CD14-positive monocyte (primary cell): ENCODE measurements around the gene NUDT16. TPM values are rescaled to one million over a fixed set of nuclear protein-coding genes. Genes with fewer than 3 reads are reported as not detected.

Experiments
- DNase-seq, 3 donors: peaks; one replicate each; pipeline ENCODE4 v3.0.0-alpha.2; 2011 to 2022
- H2AFZ ChIP-seq: 2 replicates; pipeline ENCODE4 v1.6.0; 2012; ENCODE audit warnings: mild to moderate bottlenecking, low read depth, low read length, inconsistent platforms; ENCODE audit not compliant: insufficient read depth, poor library complexity, severe bottlenecking
- H3K27ac ChIP-seq, 2 donors: 1 replicate in 1 of 2; 2 replicates in 1 of 2; pipeline ENCODE4 v1.5.1; 2012 to 2013; ENCODE audit warnings: low read length in 2 of 2, control low read depth in 1 of 2, inconsistent platforms in 1 of 2, low read depth in 1 of 2, mild to moderate bottlenecking in 1 of 2
- H3K27me3 ChIP-seq, 2 donors: one replicate each; pipeline versions ENCODE4 v1.6.0 to v1.6.1; 2011 to 2013; ENCODE audit warnings: low read length in 2 of 2; ENCODE audit not compliant: control insufficient read depth in 2 of 2, insufficient read depth in 2 of 2
- H3K36me3 ChIP-seq, 2 donors: replicated peaks in 1 of 2; 1 replicate in 1 of 2; 2 replicates in 1 of 2; pipeline versions ENCODE4 v1.5.1 to v1.6.1; 2012 to 2013; ENCODE audit warnings: low read length in 2 of 2, control low read depth in 1 of 2, inconsistent platforms in 1 of 2, mild to moderate bottlenecking in 1 of 2; ENCODE audit not compliant: insufficient read depth in 2 of 2, control insufficient read depth in 1 of 2
- H3K4me1 ChIP-seq, 2 donors: 1 replicate in 1 of 2; 2 replicates in 1 of 2; pipeline versions ENCODE4 v1.5.1 to v1.6.1; 2012 to 2013; ENCODE audit warnings: low read length in 2 of 2, control low read depth in 1 of 2, inconsistent platforms in 1 of 2, mild to moderate bottlenecking in 1 of 2, moderate library complexity in 1 of 2; ENCODE audit not compliant: insufficient read depth in 2 of 2, control insufficient read depth in 1 of 2
- H3K4me2 ChIP-seq: replicated peaks from 2 replicates; pipeline ENCODE3; 2012; ENCODE audit warnings: low read length, moderate library complexity, mild to moderate bottlenecking; ENCODE audit not compliant: poor library complexity, severe bottlenecking; ENCODE audit errors: extremely low read depth
- H3K4me3 ChIP-seq, 3 experiments: fragments of 200-600 bp in 1 of 3; sonication (generic) in 1 of 3; replicated peaks in 1 of 3; 1 replicate in 2 of 3; 2 replicates in 1 of 3; pipeline ENCODE4 v1.5.1; 2011 to 2013; ENCODE audit warnings: low read length in 3 of 3, mild to moderate bottlenecking in 3 of 3, control low read depth in 2 of 3, low read depth in 2 of 3, inconsistent platforms in 1 of 3, moderate library complexity in 1 of 3
- H3K79me2 ChIP-seq: 2 replicates; pipeline ENCODE4 v1.6.0; 2012; ENCODE audit warnings: mild to moderate bottlenecking, control low read depth, inconsistent platforms, low read length, moderate library complexity; ENCODE audit not compliant: insufficient read depth
- H3K9ac ChIP-seq: 2 replicates; pipeline ENCODE4 v1.6.0; 2017; ENCODE audit warnings: low read length, mild to moderate bottlenecking; ENCODE audit not compliant: insufficient read depth, poor library complexity, severe bottlenecking
- H3K9me3 ChIP-seq, 2 donors: replicated peaks in 1 of 2; 1 replicate in 1 of 2; 2 replicates in 1 of 2; pipeline versions ENCODE4 v1.5.1 to v1.6.1; 2012 to 2013; ENCODE audit warnings: low read length in 2 of 2, control low read depth in 1 of 2; ENCODE audit not compliant: control insufficient read depth in 1 of 2, insufficient read depth in 1 of 2
- H4K20me1 ChIP-seq: 2 replicates; pipeline ENCODE4 v1.6.0; 2012; ENCODE audit warnings: mild to moderate bottlenecking, low read length, control low read depth, moderate library complexity; ENCODE audit not compliant: insufficient read depth
- H3K27ac Mint-ChIP-seq, 7 donors: one replicate each; pipeline ENCODE4 v1.8.0; 2020; ENCODE audit warnings: mild to moderate bottlenecking in 7 of 7, mixed read lengths in 7 of 7, moderate library complexity in 6 of 7, inconsistent platforms in 2 of 7
- H3K27me3 Mint-ChIP-seq, 3 donors: one replicate each; pipeline ENCODE4 v1.8.0; 2021 to 2022; ENCODE audit warnings: low read depth in 3 of 3, mild to moderate bottlenecking in 3 of 3, mixed read lengths in 3 of 3, moderate library complexity in 3 of 3, inconsistent platforms in 1 of 3
- H3K36me3 Mint-ChIP-seq, 2 donors: one replicate each; pipeline ENCODE4 v1.8.0; 2020; ENCODE audit warnings: mixed read lengths in 2 of 2, inconsistent platforms in 1 of 2, mild to moderate bottlenecking in 1 of 2
- H3K4me1 Mint-ChIP-seq: one replicate; pipeline ENCODE4 v1.8.0; 2020; ENCODE audit warnings: mild to moderate bottlenecking, mixed read lengths
- H3K4me3 Mint-ChIP-seq, 2 donors: one replicate each; pipeline ENCODE4 v1.8.0; 2020; ENCODE audit warnings: mild to moderate bottlenecking in 2 of 2, mixed read lengths in 2 of 2, moderate library complexity in 1 of 2
- H3K9me3 Mint-ChIP-seq, 7 donors: one replicate each; pipeline ENCODE4 v1.8.0; 2020 to 2022; ENCODE audit warnings: mixed read lengths in 7 of 7, mild to moderate bottlenecking in 6 of 7, moderate library complexity in 6 of 7, inconsistent platforms in 2 of 7
- WGBS: methylation state at CpG from one replicate; pipeline ENCODE4 v1.1.5; 2013; ENCODE audit warnings: missing lambda C conversion rate; ENCODE audit not compliant: insufficient coverage; 5-methylcytosine and 5-hydroxymethylcytosine counted together
- intact Hi-C, 2 donors: fragments of 100-400 bp; cut with micrococcal nuclease; formaldehyde crosslinking; loops; one replicate each; pipeline versions ENCODE4 v1.15.0 to v1.15.1; 2023
- polyA plus RNA-seq, 3 donors: library from polyadenylated mRNA; depleted of rRNA in 1 of 3; unstranded in 2 of 3; stranded (reverse) in 1 of 3; fragments of 300-500 nt in 2 of 3; fragments of >200 nt in 1 of 3; fragmentation: Illumina TruSeq in 2 of 3; gene quantifications; 1 replicate in 2 of 3; 2 replicates in 1 of 3; pipeline ENCODE4 v1.2.3, GENCODE V29; 2012 to 2021
- TF ChIP-seq, protein P1 (sequence below): fragments of 200-600 bp; IDR thresholded peaks from one replicate; pipeline ENCODE4 v1.8.0; 2022; ENCODE audit warnings: antibody characterized with exemption, mild to moderate bottlenecking

Gene NUDT16
- polyA plus RNA-seq, 3 donors = 23.6 to 27.0 (median 27.0) TPM

GRCh38 chr3:131393051-131393450 lies 11.5 kb downstream of the NUDT16 start:
- H3K4me3 ChIP-seq = no peak overlapping the region

DNA sequence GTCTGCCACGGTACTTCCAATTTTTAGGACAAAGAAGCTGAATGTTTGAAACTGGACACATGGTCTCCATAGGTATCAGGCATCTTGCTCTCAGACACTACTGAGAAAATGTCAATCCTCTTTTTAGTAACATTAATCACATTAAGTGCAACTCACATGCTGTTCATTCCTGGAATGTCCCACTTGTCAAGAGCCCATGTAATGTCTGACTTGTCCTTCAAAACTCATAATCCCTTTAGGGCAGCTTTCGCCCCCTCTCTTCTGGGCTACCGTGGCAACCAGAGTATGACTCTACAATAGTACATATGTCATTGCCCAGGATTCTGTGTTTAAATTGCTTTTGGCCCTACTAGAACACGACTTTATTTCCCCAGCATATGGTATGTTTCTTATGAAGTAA lies 12.3 kb downstream of the NUDT16 start:
- no peak overlapping the region for H2AFZ ChIP-seq
- H3K4me3 ChIP-seq = no peak overlapping the region
- no peaks in the 10 kb centered on the region for H3K79me2 ChIP-seq
- H3K4me1 ChIP-seq = peaks cover 16 to 19% of the 10 kb centered on the region in 2 donors
- peaks cover 0 to 4% of the 10 kb centered on the region in 2 donors for H3K9me3 ChIP-seq
- Mint-ChIP-seq H3K4me1 (peaks cover 14% of the 10 kb centered on the region), H3K27ac (no peak overlapping the region), H3K4me3 (no peak overlapping the region), H3K9me3 (peaks cover 0 to 7% (median 3%) of the 10 kb centered on the region in 7 donors), H3K27me3 (peaks cover 0 to 2% (median 2%) of the 10 kb centered on the region in 3 donors), H3K36me3 (no peaks in the 10 kb centered on the region)
- H4K20me1 ChIP-seq = no peaks in the 10 kb centered on the region
- H3K36me3 ChIP-seq = no peaks in the 10 kb centered on the region
- no peak overlapping the region for H3K9ac ChIP-seq
- TF ChIP-seq, protein P1, sequence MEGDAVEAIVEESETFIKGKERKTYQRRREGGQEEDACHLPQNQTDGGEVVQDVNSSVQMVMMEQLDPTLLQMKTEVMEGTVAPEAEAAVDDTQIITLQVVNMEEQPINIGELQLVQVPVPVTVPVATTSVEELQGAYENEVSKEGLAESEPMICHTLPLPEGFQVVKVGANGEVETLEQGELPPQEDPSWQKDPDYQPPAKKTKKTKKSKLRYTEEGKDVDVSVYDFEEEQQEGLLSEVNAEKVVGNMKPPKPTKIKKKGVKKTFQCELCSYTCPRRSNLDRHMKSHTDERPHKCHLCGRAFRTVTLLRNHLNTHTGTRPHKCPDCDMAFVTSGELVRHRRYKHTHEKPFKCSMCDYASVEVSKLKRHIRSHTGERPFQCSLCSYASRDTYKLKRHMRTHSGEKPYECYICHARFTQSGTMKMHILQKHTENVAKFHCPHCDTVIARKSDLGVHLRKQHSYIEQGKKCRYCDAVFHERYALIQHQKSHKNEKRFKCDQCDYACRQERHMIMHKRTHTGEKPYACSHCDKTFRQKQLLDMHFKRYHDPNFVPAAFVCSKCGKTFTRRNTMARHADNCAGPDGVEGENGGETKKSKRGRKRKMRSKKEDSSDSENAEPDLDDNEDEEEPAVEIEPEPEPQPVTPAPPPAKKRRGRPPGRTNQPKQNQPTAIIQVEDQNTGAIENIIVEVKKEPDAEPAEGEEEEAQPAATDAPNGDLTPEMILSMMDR = no peak
- intact Hi-C loops = no loop called here
- no peak overlapping the region for H3K4me2 ChIP-seq
- DNase-seq = no peak
- no peaks in the 10 kb centered on the region for H3K27me3 ChIP-seq
- WGBS = 100% methylated on average over 1 of the region's 4 CpGs
- H3K27ac ChIP-seq = no peak overlapping the region

More at GRCh38 chr3:131393051-131393450, 11.5 kb downstream of the NUDT16 start:
- intact Hi-C loops = no loop called here
- peaks cover 0 to 4% of the 10 kb centered on the region in 2 donors for H3K9me3 ChIP-seq
- peaks cover 24 to 27% of the 10 kb centered on the region in 2 donors for H3K4me1 ChIP-seq
- TF ChIP-seq, protein P1 = no peak
- Mint-ChIP-seq H3K27me3 (peaks cover 0 to 2% (median 2%) of the 10 kb centered on the region in 3 donors), H3K36me3 (no peaks in the 10 kb centered on the region), H3K9me3 (peaks cover 0 to 7% (median 3%) of the 10 kb centered on the region in 7 donors), H3K4me3 (no peak overlapping the region), H3K4me1 (peaks cover 21% of the 10 kb centered on the region), H3K27ac (no peak overlapping the region)
- H3K27me3 ChIP-seq = no peaks in the 10 kb centered on the region
- DNase-seq = no peak
- no peak overlapping the region for H3K9ac ChIP-seq
- H3K36me3 ChIP-seq = no peaks in the 10 kb centered on the region
- WGBS = 100% methylated on average over 2 of the region's 6 CpGs
- no peak overlapping the region for H3K27ac ChIP-seq
- H4K20me1 ChIP-seq = no peaks in the 10 kb centered on the region
- H2AFZ ChIP-seq = no peak overlapping the region
- no peaks in the 10 kb centered on the region for H3K79me2 ChIP-seq
- H3K4me2 ChIP-seq = no peak overlapping the region
